GM23338 (cell line): ENCODE results near the gene ATF7IP2. TPM values are rescaled to one million over a fixed set of nuclear protein-coding genes. Genes with fewer than 3 reads are reported as not detected.

Experiments used
- ATAC-seq: fragments of 200-7000 bp; cut with Tn5 transposase; 3 replicates; pipeline ENCODE4 v1.9.1; 2020
- DNase-seq: peaks from one replicate; pipeline ENCODE4 v3.0.0-alpha.2; 2015; ENCODE audit warnings: low spot score
- H2AFZ ChIP-seq: fragments of 200-600 bp; sonication (generic); 2 replicates; pipeline ENCODE4 v1.8.0; 2016; ENCODE audit warnings: antibody characterized with exemption, mild to moderate bottlenecking, moderate library complexity
- H3F3A ChIP-seq: fragments of 200-600 bp; sonication (generic); replicated peaks from 2 replicates; pipeline ENCODE4 v1.8.0; 2017; ENCODE audit warnings: antibody characterized with exemption, mixed run types, low read depth
- H3K27ac ChIP-seq: fragments of 200-600 bp; sonication (generic); 2 replicates; pipeline ENCODE4 v1.6.1; 2016; ENCODE audit warnings: low read depth
- H3K27me3 ChIP-seq: fragments of 200-600 bp; sonication (generic); 2 replicates; pipeline ENCODE4 v1.8.0; 2016; ENCODE audit warnings: mild to moderate bottlenecking, mixed run types, moderate library complexity; ENCODE audit not compliant: insufficient read depth
- H3K36me3 ChIP-seq: fragments of 200-600 bp; sonication (generic); 2 replicates; pipeline ENCODE4 v1.8.0; 2016; ENCODE audit warnings: mild to moderate bottlenecking; ENCODE audit not compliant: insufficient read depth
- H3K4me1 ChIP-seq: fragments of 200-600 bp; sonication (generic); 2 replicates; pipeline ENCODE4 v1.8.0; 2016; ENCODE audit warnings: mild to moderate bottlenecking, moderate library complexity; ENCODE audit not compliant: insufficient read depth
- H3K4me2 ChIP-seq: fragments of 200-600 bp; sonication (generic); 2 replicates; pipeline ENCODE4 v1.7.1; 2017; ENCODE audit warnings: mixed run types
- H3K4me3 ChIP-seq: fragments of 200-600 bp; sonication (generic); 2 replicates; pipeline ENCODE4 v1.6.1; 2016; ENCODE audit warnings: mixed run types
- H3K79me2 ChIP-seq: fragments of 200-600 bp; sonication (generic); replicated peaks from 2 replicates; pipeline ENCODE4 v1.8.0; 2017; ENCODE audit warnings: mild to moderate bottlenecking; ENCODE audit not compliant: insufficient read depth
- H3K9me2 ChIP-seq: fragments of 200-600 bp; sonication (generic); 2 replicates; pipeline ENCODE4 v1.8.0; 2017; ENCODE audit not compliant: insufficient read depth
- H4K20me1 ChIP-seq: fragments of 200-600 bp; sonication (generic); replicated peaks from 2 replicates; pipeline ENCODE4 v1.8.0; 2017; ENCODE audit warnings: mild to moderate bottlenecking; ENCODE audit not compliant: insufficient read depth
- H3K27ac Mint-ChIP-seq: 2 replicates; pipeline ENCODE4 v1.8.0; 2020; ENCODE audit warnings: inconsistent platforms, mild to moderate bottlenecking, moderate library complexity, mixed read lengths
- H3K27me3 Mint-ChIP-seq: 3 replicates; pipeline ENCODE4 v1.8.0; 2022; ENCODE audit warnings: low read depth, mild to moderate bottlenecking, moderate library complexity, mixed read lengths, inconsistent platforms; ENCODE audit not compliant: insufficient read depth, poor library complexity
- H3K36me3 Mint-ChIP-seq: 3 replicates; pipeline ENCODE4 v1.8.0; 2021; ENCODE audit warnings: low read depth, mild to moderate bottlenecking, inconsistent platforms, moderate library complexity, mixed read lengths
- H3K4me1 Mint-ChIP-seq: 3 replicates; pipeline ENCODE4 v1.8.0; 2020; ENCODE audit warnings: mild to moderate bottlenecking, inconsistent platforms, mixed read lengths
- H3K4me3 Mint-ChIP-seq: 3 replicates; pipeline ENCODE4 v1.8.0; 2021; ENCODE audit warnings: moderate library complexity, mild to moderate bottlenecking, inconsistent platforms, mixed read lengths
- H3K9me3 Mint-ChIP-seq: 3 replicates; pipeline ENCODE4 v1.8.0; 2020; ENCODE audit warnings: moderate library complexity, mild to moderate bottlenecking, inconsistent platforms, mixed read lengths
- CREB1 ChIP-seq: fragments of 250-450 bp; sonication (Bioruptor Pico); IDR thresholded peaks from 2 replicates; pipeline ENCODE4 v1.5.0; 2020; ENCODE audit warnings: low read depth, mild to moderate bottlenecking, moderate library complexity
- EZH2 ChIP-seq: fragments of 200-600 bp; sonication (generic); IDR thresholded peaks from one replicate; pipeline ENCODE4 v1.8.0; 2017; ENCODE audit warnings: antibody characterized with exemption, mild to moderate bottlenecking, low read depth; ENCODE audit not compliant: unreplicated experiment
- EZH2phosphoT487 ChIP-seq: fragments of 200-600 bp; sonication (generic); IDR thresholded peaks from one replicate; pipeline ENCODE4 v1.8.1; 2018; ENCODE audit warnings: antibody characterized with exemption; ENCODE audit not compliant: unreplicated experiment
- JUNB ChIP-seq: IDR thresholded peaks from one replicate; pipeline ENCODE4 v1.6.1; 2016; ENCODE audit warnings: antibody characterized with exemption; ENCODE audit not compliant: unreplicated experiment
- NANOG ChIP-seq: IDR thresholded peaks from 2 replicates; pipeline ENCODE4 v1.6.1; 2016; ENCODE audit warnings: antibody characterized with exemption, borderline replicate concordance
- POLR2AphosphoS5 ChIP-seq: IDR thresholded peaks from 2 replicates; pipeline ENCODE4 v1.6.1; 2016; ENCODE audit warnings: antibody characterized with exemption, low read depth
- STAT1 ChIP-seq: IDR thresholded peaks from one replicate; pipeline ENCODE4 v1.6.1; 2016; ENCODE audit warnings: antibody characterized with exemption; ENCODE audit not compliant: unreplicated experiment
- ZNF114 ChIP-seq: fragments of 250-450 bp; sonication (Bioruptor Pico); IDR thresholded peaks from 2 replicates; pipeline ENCODE4 v1.5.0; 2020; ENCODE audit warnings: mild to moderate bottlenecking, moderate library complexity
- ZNF331 ChIP-seq: fragments of 250-450 bp; sonication (Bioruptor Pico); IDR thresholded peaks from 2 replicates; pipeline ENCODE4 v1.5.0; 2020; ENCODE audit warnings: low read depth, mild to moderate bottlenecking, moderate library complexity
- polyA plus RNA-seq: library from polyadenylated mRNA; unstranded; fragments of >200 nt; fragmentation: Nextera tagmentation; extraction: Ambion mirVana; gene quantifications from 2 replicates; pipeline ENCODE4 v1.2.1, GENCODE V29; 2016
- total RNA-seq: library from RNA; depleted of rRNA; stranded (reverse); fragments of >200 nt; shearing (Covaris generic); gene quantifications from 2 replicates; pipeline ENCODE4 v1.2.3, GENCODE V29; 2014
- TF ChIP-seq, protein P1 (sequence below): IDR thresholded peaks from 2 replicates; pipeline ENCODE4 v1.6.1; 2016; ENCODE audit warnings: antibody characterized with exemption
- TF ChIP-seq, protein P2 (sequence below), 2 experiments: fragments of 200-600 bp in 1 of 2; sonication (generic) in 1 of 2; conservative IDR thresholded peaks; 2 replicates each; pipeline versions ENCODE4 v1.5.1 to v1.6.1; 2016 to 2017; ENCODE audit warnings: antibody characterized with exemption in 2 of 2, low read depth in 2 of 2, mild to moderate bottlenecking in 2 of 2, moderate library complexity in 1 of 2
- TF ChIP-seq, protein P3 (sequence below): IDR thresholded peaks from one replicate; pipeline ENCODE4 v1.6.1; 2018; ENCODE audit warnings: antibody characterized with exemption; ENCODE audit not compliant: unreplicated experiment
- TF ChIP-seq, protein P4 (sequence below): fragments of 250-450 bp; sonication (Bioruptor Pico); IDR thresholded peaks from 2 replicates; pipeline ENCODE4 v1.5.0; 2020; ENCODE audit warnings: mild to moderate bottlenecking, moderate library complexity

The ATF7IP2 gene
- total and polyA plus RNA-seq, 2 experiments from 2014 or later: 27.9 to 55.7 TPM

DNA sequence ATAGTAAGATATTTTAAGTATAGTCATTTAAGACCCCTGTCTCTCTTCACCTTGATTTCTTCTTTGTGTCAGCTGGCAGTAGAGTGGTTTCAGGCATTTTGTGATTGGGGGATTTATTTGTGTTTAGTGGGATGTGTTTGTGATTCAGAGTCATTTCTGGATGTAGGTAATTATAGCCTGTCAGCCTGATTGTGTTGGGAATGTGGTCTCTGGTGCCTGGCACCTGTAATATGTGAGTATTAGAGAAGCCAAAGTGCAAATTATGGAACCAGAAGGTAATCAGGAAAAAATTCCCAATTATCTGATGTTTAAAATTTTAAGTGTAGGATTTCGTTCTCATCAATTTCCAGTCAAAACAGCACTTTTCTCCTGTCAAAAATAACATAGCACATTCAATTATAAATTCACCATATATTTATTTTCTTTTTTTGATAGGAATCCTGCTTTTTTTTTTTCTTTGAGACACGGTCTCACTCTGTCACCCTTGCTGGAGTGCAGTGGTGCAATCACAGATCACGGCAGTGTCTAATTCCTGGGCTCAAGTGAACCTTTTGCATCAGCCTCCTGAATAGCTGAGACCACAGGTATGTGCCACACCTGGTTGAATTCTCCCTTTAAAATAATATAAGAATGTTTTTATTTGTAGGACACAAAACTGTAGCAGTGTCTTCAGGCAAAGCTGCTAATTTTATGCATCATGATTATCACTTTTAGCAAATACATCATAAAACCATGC, 42.7 kb downstream of the ATF7IP2 start:
- ATAC-seq (no peak), DNase-seq (no peak)
- no peak overlapping the region for H3K4me3 ChIP-seq
- H3F3A ChIP-seq: no peaks in the 10 kb centered on the region
- H3K36me3 ChIP-seq: peaks cover 9% of the 10 kb centered on the region; the same call in 1 of the 2 replicates
- H3K27me3 Mint-ChIP-seq: no peaks in the 10 kb centered on the region
- H2AFZ ChIP-seq: no peak overlapping the region
- no peak overlapping the region for H3K27ac Mint-ChIP-seq
- no peak for TF ChIP-seq JUNB
- no peak for TF ChIP-seq ZNF114 (CRISPR knock-in tag)
- TF ChIP-seq EZH2: no peak
- TF ChIP-seq, protein P1, sequence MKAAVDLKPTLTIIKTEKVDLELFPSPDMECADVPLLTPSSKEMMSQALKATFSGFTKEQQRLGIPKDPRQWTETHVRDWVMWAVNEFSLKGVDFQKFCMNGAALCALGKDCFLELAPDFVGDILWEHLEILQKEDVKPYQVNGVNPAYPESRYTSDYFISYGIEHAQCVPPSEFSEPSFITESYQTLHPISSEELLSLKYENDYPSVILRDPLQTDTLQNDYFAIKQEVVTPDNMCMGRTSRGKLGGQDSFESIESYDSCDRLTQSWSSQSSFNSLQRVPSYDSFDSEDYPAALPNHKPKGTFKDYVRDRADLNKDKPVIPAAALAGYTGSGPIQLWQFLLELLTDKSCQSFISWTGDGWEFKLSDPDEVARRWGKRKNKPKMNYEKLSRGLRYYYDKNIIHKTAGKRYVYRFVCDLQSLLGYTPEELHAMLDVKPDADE: no peak
- TF ChIP-seq POLR2AphosphoS5: no peak
- TF ChIP-seq ZNF331 (CRISPR knock-in tag): no peak
- TF ChIP-seq STAT1: no peak
- TF ChIP-seq CREB1: no peak
- TF ChIP-seq, protein P2, sequence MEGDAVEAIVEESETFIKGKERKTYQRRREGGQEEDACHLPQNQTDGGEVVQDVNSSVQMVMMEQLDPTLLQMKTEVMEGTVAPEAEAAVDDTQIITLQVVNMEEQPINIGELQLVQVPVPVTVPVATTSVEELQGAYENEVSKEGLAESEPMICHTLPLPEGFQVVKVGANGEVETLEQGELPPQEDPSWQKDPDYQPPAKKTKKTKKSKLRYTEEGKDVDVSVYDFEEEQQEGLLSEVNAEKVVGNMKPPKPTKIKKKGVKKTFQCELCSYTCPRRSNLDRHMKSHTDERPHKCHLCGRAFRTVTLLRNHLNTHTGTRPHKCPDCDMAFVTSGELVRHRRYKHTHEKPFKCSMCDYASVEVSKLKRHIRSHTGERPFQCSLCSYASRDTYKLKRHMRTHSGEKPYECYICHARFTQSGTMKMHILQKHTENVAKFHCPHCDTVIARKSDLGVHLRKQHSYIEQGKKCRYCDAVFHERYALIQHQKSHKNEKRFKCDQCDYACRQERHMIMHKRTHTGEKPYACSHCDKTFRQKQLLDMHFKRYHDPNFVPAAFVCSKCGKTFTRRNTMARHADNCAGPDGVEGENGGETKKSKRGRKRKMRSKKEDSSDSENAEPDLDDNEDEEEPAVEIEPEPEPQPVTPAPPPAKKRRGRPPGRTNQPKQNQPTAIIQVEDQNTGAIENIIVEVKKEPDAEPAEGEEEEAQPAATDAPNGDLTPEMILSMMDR (conservative IDR thresholded peaks at IDR 0.05; ENCODE audit: low read depth in 2 of 2): no peak
- no peak for TF ChIP-seq EZH2phosphoT487
- no peak for TF ChIP-seq NANOG
- TF ChIP-seq, protein P3, sequence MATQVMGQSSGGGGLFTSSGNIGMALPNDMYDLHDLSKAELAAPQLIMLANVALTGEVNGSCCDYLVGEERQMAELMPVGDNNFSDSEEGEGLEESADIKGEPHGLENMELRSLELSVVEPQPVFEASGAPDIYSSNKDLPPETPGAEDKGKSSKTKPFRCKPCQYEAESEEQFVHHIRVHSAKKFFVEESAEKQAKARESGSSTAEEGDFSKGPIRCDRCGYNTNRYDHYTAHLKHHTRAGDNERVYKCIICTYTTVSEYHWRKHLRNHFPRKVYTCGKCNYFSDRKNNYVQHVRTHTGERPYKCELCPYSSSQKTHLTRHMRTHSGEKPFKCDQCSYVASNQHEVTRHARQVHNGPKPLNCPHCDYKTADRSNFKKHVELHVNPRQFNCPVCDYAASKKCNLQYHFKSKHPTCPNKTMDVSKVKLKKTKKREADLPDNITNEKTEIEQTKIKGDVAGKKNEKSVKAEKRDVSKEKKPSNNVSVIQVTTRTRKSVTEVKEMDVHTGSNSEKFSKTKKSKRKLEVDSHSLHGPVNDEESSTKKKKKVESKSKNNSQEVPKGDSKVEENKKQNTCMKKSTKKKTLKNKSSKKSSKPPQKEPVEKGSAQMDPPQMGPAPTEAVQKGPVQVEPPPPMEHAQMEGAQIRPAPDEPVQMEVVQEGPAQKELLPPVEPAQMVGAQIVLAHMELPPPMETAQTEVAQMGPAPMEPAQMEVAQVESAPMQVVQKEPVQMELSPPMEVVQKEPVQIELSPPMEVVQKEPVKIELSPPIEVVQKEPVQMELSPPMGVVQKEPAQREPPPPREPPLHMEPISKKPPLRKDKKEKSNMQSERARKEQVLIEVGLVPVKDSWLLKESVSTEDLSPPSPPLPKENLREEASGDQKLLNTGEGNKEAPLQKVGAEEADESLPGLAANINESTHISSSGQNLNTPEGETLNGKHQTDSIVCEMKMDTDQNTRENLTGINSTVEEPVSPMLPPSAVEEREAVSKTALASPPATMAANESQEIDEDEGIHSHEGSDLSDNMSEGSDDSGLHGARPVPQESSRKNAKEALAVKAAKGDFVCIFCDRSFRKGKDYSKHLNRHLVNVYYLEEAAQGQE: no peak
- TF ChIP-seq, protein P4, sequence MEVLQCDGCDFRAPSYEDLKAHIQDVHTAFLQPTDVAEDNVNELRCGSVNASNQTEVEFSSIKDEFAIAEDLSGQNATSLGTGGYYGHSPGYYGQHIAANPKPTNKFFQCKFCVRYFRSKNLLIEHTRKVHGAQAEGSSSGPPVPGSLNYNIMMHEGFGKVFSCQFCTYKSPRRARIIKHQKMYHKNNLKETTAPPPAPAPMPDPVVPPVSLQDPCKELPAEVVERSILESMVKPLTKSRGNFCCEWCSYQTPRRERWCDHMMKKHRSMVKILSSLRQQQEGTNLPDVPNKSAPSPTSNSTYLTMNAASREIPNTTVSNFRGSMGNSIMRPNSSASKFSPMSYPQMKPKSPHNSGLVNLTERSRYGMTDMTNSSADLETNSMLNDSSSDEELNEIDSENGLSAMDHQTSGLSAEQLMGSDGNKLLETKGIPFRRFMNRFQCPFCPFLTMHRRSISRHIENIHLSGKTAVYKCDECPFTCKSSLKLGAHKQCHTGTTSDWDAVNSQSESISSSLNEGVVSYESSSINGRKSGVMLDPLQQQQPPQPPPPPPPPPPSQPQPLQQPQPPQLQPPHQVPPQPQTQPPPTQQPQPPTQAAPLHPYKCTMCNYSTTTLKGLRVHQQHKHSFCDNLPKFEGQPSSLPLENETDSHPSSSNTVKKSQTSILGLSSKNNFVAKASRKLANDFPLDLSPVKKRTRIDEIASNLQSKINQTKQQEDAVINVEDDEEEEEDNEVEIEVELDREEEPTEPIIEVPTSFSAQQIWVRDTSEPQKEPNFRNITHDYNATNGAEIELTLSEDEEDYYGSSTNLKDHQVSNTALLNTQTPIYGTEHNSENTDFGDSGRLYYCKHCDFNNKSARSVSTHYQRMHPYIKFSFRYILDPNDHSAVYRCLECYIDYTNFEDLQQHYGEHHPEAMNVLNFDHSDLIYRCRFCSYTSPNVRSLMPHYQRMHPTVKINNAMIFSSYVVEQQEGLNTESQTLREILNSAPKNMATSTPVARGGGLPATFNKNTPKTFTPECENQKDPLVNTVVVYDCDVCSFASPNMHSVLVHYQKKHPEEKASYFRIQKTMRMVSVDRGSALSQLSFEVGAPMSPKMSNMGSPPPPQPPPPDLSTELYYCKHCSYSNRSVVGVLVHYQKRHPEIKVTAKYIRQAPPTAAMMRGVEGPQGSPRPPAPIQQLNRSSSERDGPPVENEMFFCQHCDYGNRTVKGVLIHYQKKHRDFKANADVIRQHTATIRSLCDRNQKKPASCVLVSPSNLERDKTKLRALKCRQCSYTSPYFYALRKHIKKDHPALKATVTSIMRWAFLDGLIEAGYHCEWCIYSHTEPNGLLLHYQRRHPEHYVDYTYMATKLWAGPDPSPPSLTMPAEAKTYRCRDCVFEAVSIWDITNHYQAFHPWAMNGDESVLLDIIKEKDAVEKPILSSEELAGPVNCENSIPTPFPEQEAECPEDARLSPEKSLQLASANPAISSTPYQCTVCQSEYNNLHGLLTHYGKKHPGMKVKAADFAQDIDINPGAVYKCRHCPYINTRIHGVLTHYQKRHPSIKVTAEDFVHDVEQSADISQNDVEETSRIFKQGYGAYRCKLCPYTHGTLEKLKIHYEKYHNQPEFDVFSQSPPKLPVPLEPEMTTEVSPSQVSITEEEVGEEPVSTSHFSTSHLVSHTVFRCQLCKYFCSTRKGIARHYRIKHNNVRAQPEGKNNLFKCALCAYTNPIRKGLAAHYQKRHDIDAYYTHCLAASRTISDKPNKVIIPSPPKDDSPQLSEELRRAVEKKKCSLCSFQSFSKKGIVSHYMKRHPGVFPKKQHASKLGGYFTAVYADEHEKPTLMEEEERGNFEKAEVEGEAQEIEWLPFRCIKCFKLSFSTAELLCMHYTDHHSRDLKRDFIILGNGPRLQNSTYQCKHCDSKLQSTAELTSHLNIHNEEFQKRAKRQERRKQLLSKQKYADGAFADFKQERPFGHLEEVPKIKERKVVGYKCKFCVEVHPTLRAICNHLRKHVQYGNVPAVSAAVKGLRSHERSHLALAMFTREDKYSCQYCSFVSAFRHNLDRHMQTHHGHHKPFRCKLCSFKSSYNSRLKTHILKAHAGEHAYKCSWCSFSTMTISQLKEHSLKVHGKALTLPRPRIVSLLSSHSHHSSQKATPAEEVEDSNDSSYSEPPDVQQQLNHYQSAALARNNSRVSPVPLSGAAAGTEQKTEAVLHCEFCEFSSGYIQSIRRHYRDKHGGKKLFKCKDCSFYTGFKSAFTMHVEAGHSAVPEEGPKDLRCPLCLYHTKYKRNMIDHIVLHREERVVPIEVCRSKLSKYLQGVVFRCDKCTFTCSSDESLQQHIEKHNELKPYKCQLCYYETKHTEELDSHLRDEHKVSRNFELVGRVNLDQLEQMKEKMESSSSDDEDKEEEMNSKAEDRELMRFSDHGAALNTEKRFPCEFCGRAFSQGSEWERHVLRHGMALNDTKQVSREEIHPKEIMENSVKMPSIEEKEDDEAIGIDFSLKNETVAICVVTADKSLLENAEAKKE (CRISPR knock-in tag): no peak
- no peaks in the 10 kb centered on the region for H3K79me2 ChIP-seq
- H3K4me1 ChIP-seq: no peaks in the 10 kb centered on the region
- H3K4me1 Mint-ChIP-seq: no peaks in the 10 kb centered on the region
- no peaks in the 10 kb centered on the region; the same call in 1 of the 2 replicates for H4K20me1 ChIP-seq
- peaks cover 14% of the 10 kb centered on the region for H3K36me3 Mint-ChIP-seq
- H3K9me3 Mint-ChIP-seq: peaks cover 2% of the 10 kb centered on the region; the same call in 2 of the 3 replicates
- no peaks in the 10 kb centered on the region for H3K9me2 ChIP-seq
- H3K4me2 ChIP-seq: no peak overlapping the region
- no peak overlapping the region for H3K4me3 Mint-ChIP-seq
- no peak overlapping the region for H3K27ac ChIP-seq
- no peaks in the 10 kb centered on the region for H3K27me3 ChIP-seq
